ENCODE measurements around the gene HMCN2. TPM values are rescaled to one million over a fixed set of nuclear protein-coding genes. Genes with fewer than 3 reads are reported as not detected.
A peak's percentile ranks its signal among the peaks of the same experiment; 100 is the strongest.

HMCN2 gene
- total RNA-seq, 1 experiment from 2014 or later: 8.6 TPM

GRCh38 chr9:130474106-130474505, 208.5 kb downstream of the HMCN2 start:
- Histone ChIP-seq H3K79me2 (ENCODE audit: insufficient read depth, low read length) (no peaks in the 10 kb centered on the region), H4K20me1 (ENCODE audit: control insufficient read depth, insufficient read depth, insufficient read length) (no peaks in the 10 kb centered on the region), H4K8ac (replicated peaks; ENCODE audit: insufficient read length, low read depth, low read length) (no peak overlapping the region), H3K18ac (ENCODE audit: insufficient read length, low read depth, low read length) (no peak overlapping the region), H2AK5ac (ENCODE audit: insufficient read length, low read length) (no peak overlapping the region), H2BK12ac (ENCODE audit: insufficient read length, low read depth, low read length) (no peak overlapping the region), H3K9ac (ENCODE audit: extremely low read depth, insufficient read length, low read length) (no peak overlapping the region), H3K23ac (ENCODE audit: insufficient read length, low read depth, low read length) (no peak overlapping the region), H3K27ac (ENCODE audit: insufficient read length, low read depth, low read length) (no peak overlapping the region), H2BK15ac (ENCODE audit: low read depth, low read length) (no peak overlapping the region), H2AFZ (ENCODE audit: low read length) (no peak overlapping the region), H3K56ac (ENCODE audit: insufficient read length, low read depth, low read length) (no peak overlapping the region), H3K4me2 (ENCODE audit: insufficient read depth, insufficient read length, low read length) (no peak overlapping the region), H3K23me2 (ENCODE audit: insufficient read length, low read depth, low read length, poor library complexity, severe bottlenecking) (no peaks in the 10 kb centered on the region), H3K27me3 (ENCODE audit: insufficient read depth, low read length) (no peaks in the 10 kb centered on the region), H4K5ac (ENCODE audit: insufficient read length, low read depth, low read length) (no peak overlapping the region), H2BK5ac (ENCODE audit: insufficient read length, low read length) (no peak overlapping the region), H2BK120ac (ENCODE audit: low read depth, low read length, poor library complexity, severe bottlenecking) (no peak overlapping the region), H3K4ac (ENCODE audit: low read depth, low read length) (no peak overlapping the region), H3K9me3 (ENCODE audit: control insufficient read depth, low read depth, low read length) (no peaks in the 10 kb centered on the region), H3T11ph (ENCODE audit: low read length) (no peak overlapping the region), H3K4me1 (ENCODE audit: insufficient read depth, low read length) (0 out of 2 replicates have a peak, but pooled peaks cover 2% of the 10 kb centered on the region), H4K91ac (ENCODE audit: insufficient read length, low read depth, low read length) (no peak overlapping the region), H2BK20ac (ENCODE audit: low read depth, low read length, poor library complexity, severe bottlenecking) (no peak overlapping the region), H3K14ac (ENCODE audit: insufficient read depth, low read length) (no peak overlapping the region; the same call in 1 of the 2 replicates), H3K79me1 (ENCODE audit: insufficient read depth, low read depth, low read length, poor library complexity, severe bottlenecking) (no peaks in the 10 kb centered on the region)
- no peak overlapping the region for H3K4me3 Mint-ChIP-seq
- H3K4me1 Mint-ChIP-seq: peaks cover 13 to 36% of the 10 kb centered on the region in 2 experiments
- WGBS (ENCODE audit: extremely low coverage, insufficient read length, low lambda C conversion rate): no CpG with 5 or more reads among the region's 15 CpGs
- no peak for TF ChIP-seq CTCF (conservative IDR thresholded peaks at IDR 0.05)
- 0 out of 7 replicates have a peak overlapping the region, but pooled peaks of 1 of the 3 experiments have one; percentile 64 for H3K27ac Mint-ChIP-seq
- H3K36me3 Mint-ChIP-seq (ENCODE audit: insufficient read depth in 1 of 3, low read depth in 3 of 3): peaks cover 2 to 16% (median 10%) of the 10 kb centered on the region in 3 experiments; a peak in 5 of 7 replicates
- no peaks in the 10 kb centered on the region for H3K9me3 Mint-ChIP-seq
- H3K27me3 Mint-ChIP-seq (ENCODE audit: low read depth): no peaks in the 10 kb centered on the region
- no peak for DNase-seq

All from H9 (cell line).